Activated T-helper 17 cell treated with anti-CD3 and anti-CD28 coated beads, Interleukin-2, amount 50 U/mL, for 72 hours (primary cell): ENCODE data around the gene C2orf68. TPM values are rescaled to one million over a fixed set of nuclear protein-coding genes. Genes with fewer than 3 reads are reported as not detected.
"Not testable (repeated sequence)": the region's sequence is repeated elsewhere in the genome, so short reads cannot be mapped to it uniquely, and the experiment has no call there.

ENCODE experiments used
- ATAC-seq: fragments of 150-1000 bp; cut with Tn5 transposase; replicated peaks from 2 replicates; pipeline ENCODE4 v1.10.0; 2021; ENCODE audit warnings: mild to moderate bottlenecking, moderate library complexity
- H3K27ac Mint-ChIP-seq: one replicate; pipeline ENCODE4 v1.8.0; 2022; ENCODE audit warnings: mixed read lengths
- H3K27me3 Mint-ChIP-seq: one replicate; pipeline ENCODE4 v1.8.0; 2022; ENCODE audit warnings: mixed read lengths
- H3K36me3 Mint-ChIP-seq: one replicate; pipeline ENCODE4 v1.8.0; 2022; ENCODE audit warnings: low read depth, mild to moderate bottlenecking, mixed read lengths
- H3K4me1 Mint-ChIP-seq: one replicate; pipeline ENCODE4 v1.8.0; 2022; ENCODE audit warnings: mixed read lengths
- H3K4me3 Mint-ChIP-seq: one replicate; pipeline ENCODE4 v1.8.0; 2022; ENCODE audit warnings: mild to moderate bottlenecking, mixed read lengths
- H3K9me3 Mint-ChIP-seq: one replicate; pipeline ENCODE4 v1.8.0; 2022; ENCODE audit warnings: mixed read lengths
- total RNA-seq, 2 donors: library from RNA; stranded (reverse); gene quantifications; one replicate each; pipeline ENCODE4 v1.2.3, GENCODE V29; 2022

The C2orf68 gene
- total RNA-seq, 2 donors from 2014 or later: 21.6 to 32.5 TPM

GRCh38 chr2:85599468-85600234, 12.2 kb downstream of the C2orf68 start:
- peak overlapping the region; percentile 38 for H3K27ac Mint-ChIP-seq
- ATAC-seq: no peak
- peaks cover 20% of the 10 kb centered on the region for H3K4me1 Mint-ChIP-seq
- peaks cover 43% of the 10 kb centered on the region for H3K36me3 Mint-ChIP-seq
- no peaks in the 10 kb centered on the region for H3K27me3 Mint-ChIP-seq
- no peak overlapping the region for H3K4me3 Mint-ChIP-seq
- H3K9me3 Mint-ChIP-seq: no peaks in the 10 kb centered on the region

- Mint-ChIP-seq H3K36me3 (peaks cover 45% of the 10 kb centered on the region), H3K9me3 (no peaks in the 10 kb centered on the region), H3K4me1 (peaks cover 22% of the 10 kb centered on the region), H3K27ac (no peak overlapping the region), H3K4me3 (no peak overlapping the region), H3K27me3 (no peaks in the 10 kb centered on the region)
- ATAC-seq: no peak
These were observed 13.1 kb downstream of the C2orf68 start for GRCh38 chr2:85598594-85599340.

DNA sequence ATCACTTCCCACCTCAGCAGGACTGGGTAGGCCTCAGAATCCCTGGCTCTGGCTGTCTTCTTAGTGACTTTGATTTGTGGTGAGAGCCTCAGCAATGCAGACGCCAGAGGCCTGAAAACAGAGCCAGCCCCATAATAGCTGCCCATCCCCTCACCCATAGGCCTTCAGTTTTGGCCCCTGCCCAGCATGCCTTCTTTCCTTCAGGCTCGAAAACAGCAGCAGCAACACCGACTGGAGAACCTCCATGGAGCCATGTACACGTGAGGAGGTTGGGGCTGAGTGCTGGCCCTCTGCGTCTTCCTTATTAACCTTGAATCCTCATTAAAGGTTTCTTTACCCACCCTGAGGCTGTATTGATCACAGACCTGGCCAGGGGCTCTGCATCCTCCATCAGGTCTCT, 14.6 kb downstream of the C2orf68 start:
- H3K4me1 Mint-ChIP-seq: peaks cover 15% of the 10 kb centered on the region
- no peaks in the 10 kb centered on the region for H3K9me3 Mint-ChIP-seq
- ATAC-seq: no peak
- H3K4me3 Mint-ChIP-seq: peak overlapping the region; percentile 100
- H3K36me3 Mint-ChIP-seq: peaks cover 45% of the 10 kb centered on the region
- no peak overlapping the region for H3K27ac Mint-ChIP-seq
- H3K27me3 Mint-ChIP-seq: no peaks in the 10 kb centered on the region

GRCh38 chr2:85596486-85597143, 15.3 kb downstream of the C2orf68 start:
- Mint-ChIP-seq H3K4me3 (peak overlapping the region; percentile 100), H3K27ac (peak overlapping the region; percentile 100), H3K9me3 (no peaks in the 10 kb centered on the region), H3K27me3 (no peaks in the 10 kb centered on the region), H3K36me3 (peaks cover 45% of the 10 kb centered on the region), H3K4me1 (peaks cover 15% of the 10 kb centered on the region)
- no peak for ATAC-seq

DNA sequence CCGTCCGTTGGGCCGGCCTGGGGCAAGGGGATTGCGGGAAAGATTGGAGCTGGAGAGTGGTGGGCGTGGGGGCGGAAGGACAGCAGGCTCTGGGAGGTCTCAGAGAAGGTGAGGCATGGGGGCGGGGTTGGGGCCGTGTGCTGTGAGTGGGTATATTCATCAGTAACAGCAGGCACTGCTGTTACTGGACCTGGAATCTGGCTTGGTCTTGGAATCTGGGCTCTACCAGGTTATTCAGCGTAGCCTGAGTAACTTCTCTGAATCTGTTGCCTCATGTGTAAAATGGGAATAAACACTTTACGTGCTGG, 15.9 kb downstream of the C2orf68 start:
- Mint-ChIP-seq H3K36me3 (peaks cover 45% of the 10 kb centered on the region), H3K4me1 (peaks cover 15% of the 10 kb centered on the region), H3K27me3 (no peaks in the 10 kb centered on the region), H3K9me3 (no peaks in the 10 kb centered on the region), H3K4me3 (peak overlapping the region; percentile 100), H3K27ac (peak overlapping the region; percentile 100)
- ATAC-seq: no peak

DNA sequence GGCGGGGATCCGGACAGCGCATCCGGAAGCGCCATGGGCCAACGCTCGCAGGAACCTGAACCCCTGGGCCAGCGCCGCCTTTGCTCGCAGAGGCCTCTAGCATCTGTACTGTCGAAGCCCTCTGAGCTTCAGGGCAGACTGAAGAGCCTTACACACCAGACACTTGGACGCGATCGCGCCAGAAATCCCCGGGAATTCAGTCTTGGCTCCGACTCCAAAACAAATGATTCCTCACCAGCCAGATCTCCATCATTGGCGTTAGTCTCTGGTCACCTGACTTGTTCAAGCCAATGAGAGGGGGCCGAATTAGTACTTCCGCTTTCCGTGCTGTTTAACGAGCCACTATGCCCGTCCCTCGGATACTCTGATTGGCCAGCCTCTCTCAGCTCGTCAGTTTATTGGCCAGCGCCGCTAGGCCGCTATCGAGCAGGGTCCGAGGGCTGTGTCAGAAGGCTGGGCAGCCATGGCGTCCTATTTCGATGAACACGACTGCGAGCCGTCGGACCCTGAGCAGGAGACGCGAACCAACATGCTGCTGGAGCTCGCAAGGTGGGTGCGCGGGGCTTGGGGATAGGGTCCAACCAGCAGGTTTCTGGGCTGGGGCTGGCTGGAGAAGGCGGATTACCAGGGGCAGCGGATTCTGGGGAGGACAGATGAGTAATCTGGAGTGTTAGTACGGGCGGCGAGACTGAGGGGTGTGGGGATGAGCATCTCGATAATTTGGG, 16.4 kb downstream of the C2orf68 start, which contains the start of gene RNF181:
Gene RNF181 (plus strand): TSS at position 445 of the 725 bp plus-strand sequence. CDS start 19 bp downstream, at position 464.
- Mint-ChIP-seq H3K27ac (peak within 1 kb of the TSS; percentile 100), H3K9me3 (no peaks in the 10 kb centered on the region), H3K4me3 (peak within 1 kb of the TSS; percentile 100), H3K36me3 (peaks cover 45% of the 10 kb centered on the region), H3K4me1 (peaks cover 15% of the 10 kb centered on the region), H3K27me3 (no peaks in the 10 kb centered on the region)
- ATAC-seq: peak; percentile 99

DNA sequence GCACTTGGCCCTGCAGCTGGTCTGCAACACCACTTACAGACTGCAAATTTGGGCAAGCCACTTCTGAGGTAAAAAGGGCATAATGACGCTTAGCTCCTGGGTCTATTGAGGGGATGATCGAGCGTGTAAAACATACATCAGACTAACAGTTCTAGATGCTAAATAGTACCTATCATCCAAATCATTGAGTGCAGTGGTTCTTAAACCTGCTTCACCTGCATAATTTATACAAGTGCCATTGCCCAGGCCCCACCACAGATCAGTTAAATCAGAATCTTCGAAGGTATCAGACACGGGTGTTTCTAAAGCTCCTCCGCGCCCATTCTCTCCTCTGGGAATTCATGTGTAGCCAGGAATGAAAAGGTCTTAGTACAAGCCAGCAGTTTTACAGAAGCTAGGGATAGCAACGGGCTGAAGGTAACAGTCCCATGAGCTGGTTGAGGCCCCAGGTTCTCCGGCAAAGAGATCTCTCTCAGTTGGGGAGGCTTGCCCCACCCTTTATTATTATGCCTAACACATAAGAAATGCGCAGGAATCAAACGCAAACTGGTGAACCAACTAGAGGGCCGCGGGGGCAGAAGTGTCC, 17.1 kb downstream of the C2orf68 start:
- Mint-ChIP-seq H3K27me3 (no peaks in the 10 kb centered on the region), H3K4me3 (peak overlapping the region; percentile 100), H3K4me1 (peaks cover 15% of the 10 kb centered on the region), H3K27ac (peak overlapping the region; percentile 100), H3K36me3 (peaks cover 45% of the 10 kb centered on the region), H3K9me3 (no peaks in the 10 kb centered on the region)
- ATAC-seq: no peak

- Mint-ChIP-seq H3K27ac (no peak overlapping the region), H3K4me3 (no peak overlapping the region)
- ATAC-seq: no peak
These were observed 18.8 kb downstream of the C2orf68 start for GRCh38 chr2:85593023-85593422.

DNA sequence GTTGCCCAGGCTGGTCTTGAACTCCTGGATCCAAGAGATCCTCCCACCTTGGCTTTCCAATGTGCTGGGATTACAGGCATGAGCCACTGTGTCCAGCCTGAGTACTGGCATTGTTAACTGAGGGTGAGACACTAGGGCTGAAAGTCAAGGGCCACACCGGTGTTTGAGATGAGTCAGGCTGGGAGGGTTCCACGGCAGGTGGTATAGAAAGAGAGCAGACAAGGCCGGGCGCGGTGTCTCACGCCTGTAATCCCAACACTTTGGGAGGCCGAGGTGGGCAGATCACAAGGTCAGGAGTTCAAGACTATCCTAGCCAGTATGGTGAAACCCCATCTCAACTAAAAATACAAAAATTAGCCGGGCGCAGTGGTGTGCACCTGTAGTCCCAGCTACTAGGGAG, 19.6 kb downstream of the C2orf68 start:
- not testable (repeated sequence) for H3K27ac Mint-ChIP-seq, H3K9me3 Mint-ChIP-seq, ATAC-seq

More at GRCh38 chr2:85593023-85593422, 18.8 kb downstream of the C2orf68 start:
- Mint-ChIP-seq H3K9me3 (no peaks in the 10 kb centered on the region), H3K4me1 (peaks cover 15% of the 10 kb centered on the region), H3K36me3 (peaks cover 33% of the 10 kb centered on the region), H3K27me3 (no peaks in the 10 kb centered on the region)

DNA sequence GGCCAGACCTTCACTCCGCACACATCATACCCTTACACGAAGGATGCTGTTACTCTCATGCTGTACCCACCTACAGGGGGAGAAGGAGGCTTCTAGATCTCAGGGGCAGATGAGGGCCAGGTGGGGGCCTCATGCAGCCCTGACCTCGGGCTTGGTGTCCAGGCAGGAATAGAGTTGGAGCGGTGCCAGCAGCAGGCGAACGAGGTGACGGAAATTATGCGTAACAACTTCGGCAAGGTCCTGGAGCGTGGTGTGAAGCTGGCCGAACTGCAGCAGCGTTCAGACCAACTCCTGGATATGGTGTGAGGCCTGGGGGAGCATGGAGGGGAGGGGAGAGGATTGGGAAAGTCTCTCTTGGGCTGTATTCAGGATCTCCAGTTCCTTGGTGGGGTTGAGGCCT, 20.3 kb downstream of the C2orf68 start:
- peaks cover 18% of the 10 kb centered on the region for H3K36me3 Mint-ChIP-seq
- ATAC-seq: no peak
- no peaks in the 10 kb centered on the region for H3K9me3 Mint-ChIP-seq
- no peak overlapping the region for H3K27ac Mint-ChIP-seq
- H3K27me3 Mint-ChIP-seq: no peaks in the 10 kb centered on the region
- peaks cover 20% of the 10 kb centered on the region for H3K4me1 Mint-ChIP-seq
- H3K4me3 Mint-ChIP-seq: no peak overlapping the region

More for the DNA sequence above, 19.6 kb downstream of the C2orf68 start:
- H3K36me3 Mint-ChIP-seq: peaks cover 26% of the 10 kb centered on the region
- H3K27me3 Mint-ChIP-seq, H3K4me3 Mint-ChIP-seq: not testable (repeated sequence)
- peaks cover 20% of the 10 kb centered on the region for H3K4me1 Mint-ChIP-seq

GRCh38 chr2:85590950-85591349, 20.9 kb downstream of the C2orf68 start:
- H3K36me3 Mint-ChIP-seq: peaks cover 15% of the 10 kb centered on the region
- no peaks in the 10 kb centered on the region for H3K9me3 Mint-ChIP-seq
- H3K4me3 Mint-ChIP-seq: no peak overlapping the region
- ATAC-seq: no peak
- H3K27ac Mint-ChIP-seq: peak overlapping the region; percentile 32
- H3K27me3 Mint-ChIP-seq: no peaks in the 10 kb centered on the region
- peaks cover 20% of the 10 kb centered on the region for H3K4me1 Mint-ChIP-seq

GRCh38 chr2:85589982-85590791, 21.7 kb downstream of the C2orf68 start:
- peak overlapping the region; percentile 32 for H3K27ac Mint-ChIP-seq
- no peak for ATAC-seq
- H3K4me1 Mint-ChIP-seq: peaks cover 22% of the 10 kb centered on the region
- H3K4me3 Mint-ChIP-seq: no peak overlapping the region
- H3K9me3 Mint-ChIP-seq: no peaks in the 10 kb centered on the region
- H3K36me3 Mint-ChIP-seq: peaks cover 7% of the 10 kb centered on the region
- no peaks in the 10 kb centered on the region for H3K27me3 Mint-ChIP-seq

DNA sequence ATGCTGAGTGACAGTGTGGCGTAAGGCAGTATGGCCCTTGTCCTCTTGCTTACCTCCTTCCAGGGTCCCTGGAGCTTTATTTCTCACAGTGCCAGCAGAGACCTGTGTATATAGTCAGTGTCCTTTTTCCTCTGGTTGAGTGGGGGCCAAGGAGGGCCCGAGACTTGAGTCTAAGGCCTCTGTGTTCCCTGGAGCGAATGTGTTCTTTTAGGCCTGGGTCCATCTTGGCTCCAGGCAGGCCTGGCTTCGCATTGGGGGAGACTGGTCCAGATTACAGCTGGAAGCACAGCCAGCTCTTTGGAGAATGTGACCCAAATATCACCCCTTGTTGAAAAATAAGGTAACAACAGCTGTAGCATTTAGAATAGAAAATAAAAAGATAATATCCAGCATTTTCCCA, 22.7 kb downstream of the C2orf68 start:
- Mint-ChIP-seq H3K36me3 (no peaks in the 10 kb centered on the region), H3K4me3 (no peak overlapping the region), H3K9me3 (no peaks in the 10 kb centered on the region), H3K27me3 (no peaks in the 10 kb centered on the region), H3K4me1 (peaks cover 23% of the 10 kb centered on the region), H3K27ac (peak overlapping the region; percentile 11)
- ATAC-seq: no peak
